ENCODE results near the gene SMIM24. TPM values are rescaled to one million over a fixed set of nuclear protein-coding genes. Genes with fewer than 3 reads are reported as not detected.

SMIM24 gene
- total and polyA plus RNA-seq, 4 donors: 0.10 to 0.22 (median 0.15) TPM; not detected in 1

- Histone ChIP-seq H3K27ac (ENCODE audit: low read depth in 1 of 2, low read length in 1 of 2) (no peak overlapping the region), H3K4me1 (ENCODE audit: control insufficient read depth in 5 of 5, insufficient read depth in 5 of 5, low read length in 5 of 5) (no peaks in the 10 kb centered on the region), H3K4me3 (no peak overlapping the region), H3K36me3 (ENCODE audit: control insufficient read depth in 4 of 4, insufficient read depth in 4 of 4, low read length in 4 of 4) (peaks cover 3 to 59% (median 27%) of the 10 kb centered on the region in 4 donors), H3K27me3 (ENCODE audit: control insufficient read depth in 3 of 3, insufficient read depth in 3 of 3, low read length in 2 of 3) (no peaks in the 10 kb centered on the region), H3K9ac (ENCODE audit: insufficient read depth in 1 of 2, low read length in 2 of 2) (no peak overlapping the region), H3K9me3 (ENCODE audit: control insufficient read depth in 4 of 4, insufficient read depth in 3 of 4, low read length in 3 of 4) (peaks cover 0 to 1% (median 0%) of the 10 kb centered on the region in 4 donors)
- no peak for ATAC-seq (ENCODE audit: insufficient read depth, low FRiP score)
- DNase-seq: no peak
- no peak for TF ChIP-seq CTCF (IDR thresholded peaks at IDR 0.05; ENCODE audit: control extremely low read depth, extremely low read depth)
- 95% methylated on average over 33 of the region's 33 CpGs for WGBS, 2 donors
Observed at GRCh38 chr19:3524078-3524842, 43.9 kb upstream of the SMIM24 start.

GRCh38 chr19:3523361-3524077 lies 43.2 kb upstream of the SMIM24 start:
- H3K27ac ChIP-seq (ENCODE audit: low read depth in 1 of 2, low read length in 1 of 2): no peak overlapping the region
- no peak overlapping the region for H3K4me3 ChIP-seq
- peaks cover 0 to 2% (median 0%) of the 10 kb centered on the region in 5 donors for H3K4me1 ChIP-seq (ENCODE audit: control insufficient read depth in 5 of 5, insufficient read depth in 5 of 5, low read length in 5 of 5)
- ATAC-seq (ENCODE audit: insufficient read depth, low FRiP score): no peak
- H3K27me3 ChIP-seq (ENCODE audit: control insufficient read depth in 3 of 3, insufficient read depth in 3 of 3, low read length in 2 of 3): no peaks in the 10 kb centered on the region
- H3K9ac ChIP-seq (ENCODE audit: insufficient read depth in 1 of 2, low read length in 2 of 2): no peak overlapping the region
- 92 to 94% methylated on average over 21 of the region's 21 CpGs for WGBS, 2 donors
- peaks cover 0 to 1% (median 0%) of the 10 kb centered on the region in 4 donors for H3K9me3 ChIP-seq (ENCODE audit: control insufficient read depth in 4 of 4, insufficient read depth in 3 of 4, low read length in 3 of 4)
- no peak for TF ChIP-seq CTCF (IDR thresholded peaks at IDR 0.05; ENCODE audit: control extremely low read depth, extremely low read depth)
- peaks cover 3 to 59% (median 24%) of the 10 kb centered on the region in 4 donors for H3K36me3 ChIP-seq (ENCODE audit: control insufficient read depth in 4 of 4, insufficient read depth in 4 of 4, low read length in 4 of 4)
- no peak for DNase-seq

GRCh38 chr19:3522421-3523360 lies 42.4 kb upstream of the SMIM24 start:
- ATAC-seq (ENCODE audit: insufficient read depth, low FRiP score) (no peak), DNase-seq (no peak)
- peaks cover 1 to 52% (median 22%) of the 10 kb centered on the region in 4 donors for H3K36me3 ChIP-seq (ENCODE audit: control insufficient read depth in 4 of 4, insufficient read depth in 4 of 4, low read length in 4 of 4)
- WGBS, 2 donors: 94 to 96% methylated on average over 39 to 40 of the region's 40 CpGs
- TF ChIP-seq CTCF (IDR thresholded peaks at IDR 0.05; ENCODE audit: control extremely low read depth, extremely low read depth): no peak
- H3K4me3 ChIP-seq: no peak overlapping the region
- H3K27me3 ChIP-seq (ENCODE audit: control insufficient read depth in 3 of 3, insufficient read depth in 3 of 3, low read length in 2 of 3): no peaks in the 10 kb centered on the region
- no peak overlapping the region for H3K27ac ChIP-seq (ENCODE audit: low read depth in 1 of 2, low read length in 1 of 2)
- H3K4me1 ChIP-seq (ENCODE audit: control insufficient read depth in 5 of 5, insufficient read depth in 5 of 5, low read length in 5 of 5): peaks cover 0 to 2% (median 0%) of the 10 kb centered on the region in 5 donors
- peaks cover 0 to 1% (median 0%) of the 10 kb centered on the region in 4 donors for H3K9me3 ChIP-seq (ENCODE audit: control insufficient read depth in 4 of 4, insufficient read depth in 3 of 4, low read length in 3 of 4)
- no peak overlapping the region for H3K9ac ChIP-seq (ENCODE audit: insufficient read depth in 1 of 2, low read length in 2 of 2)

Measured in lung (tissue), 12 donors.